HCT116 (cell line): ENCODE results near the gene CGNL1. TPM values are rescaled to one million over a fixed set of nuclear protein-coding genes. Genes with fewer than 3 reads are reported as not detected.

ENCODE experiments used
- ATAC-seq: fragments of 200-7000 bp; cut with Tn5 transposase; 2 replicates; pipeline ENCODE4 v1.9.1; 2020; ENCODE audit warnings: mild to moderate bottlenecking, moderate library complexity
- BruUV-seq: library from RNA; stranded (reverse); fragments of 400-500 nt; replicated peaks from 2 replicates; lab custom pipeline; 2021; lab: Mats Ljungman, UMichigan
- CTCF ChIA-PET: fragments of 300-600 bp; sonication (Branson Sonifier 250); formaldehyde crosslinking; loops from one replicate; lab custom pipeline; 2021; ENCODE audit warnings: antibody characterized with exemption; lab: Charles Lee
- POLR2A ChIA-PET: fragments of 300-600, 350-600 bp; sonication (Branson Sonifier 250); formaldehyde crosslinking; loops from one replicate; lab custom pipeline; 2021; ENCODE audit warnings: antibody characterized with exemption; lab: Charles Lee
- RAD21 ChIA-PET, 2 experiments: fragments of 300-600 bp; sonication (Branson Sonifier 250); formaldehyde crosslinking; loops; one replicate each; lab custom pipeline; 2023; ENCODE audit warnings: low total read pairs in 2 of 2; ENCODE audit not compliant: uncharacterized antibody in 2 of 2, unreplicated experiment in 2 of 2, low non-redundant PET in 1 of 2; lab: Charles Lee
- DNase-seq: peaks from one replicate; pipeline ENCODE4 v3.0.0-alpha.2; 2010; ENCODE audit warnings: low read depth, low spot score
- H2AFZ ChIP-seq: fragments of 200-600 bp; shearing (Covaris generic), sonication (generic); 2 replicates; pipeline ENCODE4 v1.6.1; 2017; ENCODE audit warnings: low read depth, mixed run types, mixed read lengths, antibody characterized with exemption, low read length; ENCODE audit not compliant: poor library complexity, severe bottlenecking
- H3K27ac ChIP-seq: 2 replicates; pipeline ENCODE4 v1.5.1; 2012; ENCODE audit warnings: low read depth, low read length
- H3K27me3 ChIP-seq: fragments of 200-600 bp; sonication (generic); 2 replicates; pipeline ENCODE4 v1.6.1; 2016; ENCODE audit warnings: mixed run types, low read length, mixed read lengths; ENCODE audit not compliant: insufficient read depth
- H3K36me3 ChIP-seq, 2 experiments: fragments of 200-500 bp in 1 of 2; fragments of 200-600 bp in 1 of 2; sonication (Bioruptor generic) in 1 of 2; sonication (generic) in 1 of 2; 2 replicates each; pipeline versions ENCODE4 v1.5.1 to v1.6.1; 2014 to 2016; ENCODE audit warnings: low read length in 2 of 2, inconsistent platforms in 1 of 2, mixed read lengths in 1 of 2, mixed run types in 1 of 2; ENCODE audit not compliant: insufficient read depth in 2 of 2, control insufficient read depth in 1 of 2
- H3K4me1 ChIP-seq, 2 experiments: fragments of 200-600 bp in 1 of 2; sonication (generic) in 1 of 2; 2 replicates each; pipeline versions ENCODE4 v1.5.1 to v1.6.1; 2012 to 2017; ENCODE audit warnings: low read length in 2 of 2, inconsistent platforms in 1 of 2, mild to moderate bottlenecking in 1 of 2, mixed read lengths in 1 of 2, mixed run types in 1 of 2, moderate library complexity in 1 of 2; ENCODE audit not compliant: insufficient read depth in 2 of 2, control insufficient read depth in 1 of 2
- H3K4me2 ChIP-seq: fragments of 200-600 bp; sonication (generic); 2 replicates; pipeline ENCODE4 v1.6.1; 2017; ENCODE audit warnings: mixed run types, low read length, mixed read lengths
- H3K4me3 ChIP-seq, 2 experiments: fragments of 200-600 bp in 1 of 2; sonication (generic) in 1 of 2; replicated peaks in 1 of 2; 2 replicates each; pipeline ENCODE4 v1.5.1; 2011 to 2016; ENCODE audit warnings: low read length in 2 of 2, control low read depth in 1 of 2, low read depth in 1 of 2, mild to moderate bottlenecking in 1 of 2, mixed read lengths in 1 of 2, mixed run types in 1 of 2
- H3K79me2 ChIP-seq: fragments of 200-600 bp; sonication (generic); 2 replicates; pipeline ENCODE4 v1.6.1; 2017; ENCODE audit warnings: mild to moderate bottlenecking, mixed run types, low read length, moderate library complexity, mixed read lengths; ENCODE audit not compliant: insufficient read depth
- H3K9ac ChIP-seq: fragments of 200-600 bp; sonication (generic); 2 replicates; pipeline ENCODE4 v1.6.1; 2016; ENCODE audit warnings: low read length, mixed read lengths
- H3K9me2 ChIP-seq: fragments of 200-600 bp; sonication (generic), shearing (Covaris generic); 2 replicates; pipeline ENCODE4 v1.6.1; 2017; ENCODE audit warnings: mixed run types, mild to moderate bottlenecking, moderate library complexity; ENCODE audit not compliant: insufficient read depth
- H3K9me3 ChIP-seq, 2 experiments: fragments of 200-500 bp in 1 of 2; fragments of 200-600 bp in 1 of 2; sonication (Bioruptor generic) in 1 of 2; sonication (generic) in 1 of 2; 2 replicates each; pipeline ENCODE4 v1.6.1; 2014 to 2017; ENCODE audit warnings: low read length in 2 of 2, mixed read lengths in 2 of 2, inconsistent platforms in 1 of 2, low read depth in 1 of 2, mild to moderate bottlenecking in 1 of 2, mixed run types in 1 of 2, moderate library complexity in 1 of 2; ENCODE audit not compliant: control insufficient read depth in 1 of 2, insufficient read depth in 1 of 2
- H4K20me1 ChIP-seq: fragments of 200-600 bp; sonication (generic), shearing (Covaris generic); 2 replicates; pipeline ENCODE4 v1.6.1; 2017; ENCODE audit warnings: mixed run types, mild to moderate bottlenecking, moderate library complexity; ENCODE audit not compliant: insufficient read depth
- CBX3 ChIP-seq: IDR thresholded peaks from 2 replicates; pipeline ENCODE4 v1.6.1; 2012; ENCODE audit warnings: low read depth
- CEBPB ChIP-seq: IDR thresholded peaks from 2 replicates; pipeline ENCODE4 v1.6.1; 2012; ENCODE audit warnings: low read depth
- EGR1 ChIP-seq: IDR thresholded peaks from 2 replicates; pipeline ENCODE4 v1.6.1; 2012; ENCODE audit warnings: low read depth
- EZH2 ChIP-seq: fragments of 200-600 bp; sonication (generic); IDR thresholded peaks from 2 replicates; pipeline ENCODE4 v1.6.1; 2017; ENCODE audit warnings: antibody characterized with exemption, mixed run types
- EZH2phosphoT487 ChIP-seq: fragments of 200-600 bp; IDR thresholded peaks from 2 replicates; pipeline ENCODE4 v1.6.1; 2018; ENCODE audit warnings: antibody characterized with exemption, borderline replicate concordance
- FOSL1 ChIP-seq: IDR thresholded peaks from 2 replicates; pipeline ENCODE4 v1.6.1; 2012; ENCODE audit warnings: low read depth
- JUND ChIP-seq: IDR thresholded peaks from 2 replicates; pipeline ENCODE4 v1.6.1; 2012
- POLR2A ChIP-seq: IDR thresholded peaks from 2 replicates; pipeline ENCODE4 v1.7.0; 2011; ENCODE audit warnings: borderline replicate concordance; ENCODE audit not compliant: insufficient read depth, insufficient read length; ENCODE audit errors: extremely low read depth
- POLR2AphosphoS5 ChIP-seq: IDR thresholded peaks from 2 replicates; pipeline ENCODE4 v1.6.1; 2011; ENCODE audit warnings: mild to moderate bottlenecking, low read depth, low read length, moderate library complexity
- RAD21 ChIP-seq: IDR thresholded peaks from 2 replicates; pipeline ENCODE4 v1.6.1; 2012; ENCODE audit warnings: low read depth, mild to moderate bottlenecking
- SP1 ChIP-seq: IDR thresholded peaks from 2 replicates; pipeline ENCODE4 v1.6.1; 2012; ENCODE audit warnings: low read depth
- SRF ChIP-seq: IDR thresholded peaks from 2 replicates; pipeline ENCODE4 v1.6.1; 2012; ENCODE audit warnings: low read depth
- TCF7L2 ChIP-seq: IDR thresholded peaks from 2 replicates; pipeline ENCODE4 v1.7.0; 2011; ENCODE audit warnings: borderline replicate concordance, inconsistent platforms; ENCODE audit not compliant: insufficient read depth, insufficient read length; ENCODE audit errors: extremely low read depth
- YY1 ChIP-seq: IDR thresholded peaks from 2 replicates; pipeline ENCODE4 v1.6.1; 2011; ENCODE audit warnings: low read length, low read depth, moderate library complexity, mild to moderate bottlenecking; ENCODE audit not compliant: insufficient replicate concordance; ENCODE audit errors: extremely low read depth
- ZFX ChIP-seq: fragments of 450-650 bp; IDR thresholded peaks from 2 replicates; pipeline ENCODE4 v1.6.1; 2017
- ZNF274 ChIP-seq: fragments of 200-500 bp; sonication (Bioruptor generic); IDR thresholded peaks from 2 replicates; pipeline ENCODE4 v1.6.1; 2014; ENCODE audit warnings: mild to moderate bottlenecking, low read depth, low read length, inconsistent platforms
- intact Hi-C: fragments of 100-400 bp; cut with micrococcal nuclease; formaldehyde crosslinking; loops from 2 replicates; pipeline ENCODE4 v1.10.0; 2022
- total RNA-seq: library from RNA; stranded (reverse); gene quantifications from one replicate; pipeline ENCODE4 v1.2.1, GENCODE V29; 2021; ENCODE audit not compliant: unreplicated experiment
- TF ChIP-seq, protein P1 (sequence below): IDR thresholded peaks from 2 replicates; pipeline ENCODE4 v1.6.1; 2011; ENCODE audit warnings: mild to moderate bottlenecking, low read length, moderate library complexity; ENCODE audit not compliant: insufficient replicate concordance; ENCODE audit errors: extremely low read depth
- TF ChIP-seq, protein P2 (sequence below): IDR thresholded peaks from 2 replicates; pipeline ENCODE4 v1.6.1; 2012; ENCODE audit warnings: low read depth
- TF ChIP-seq, protein P3 (sequence below), 3 experiments: fragments of 200-600 bp in 1 of 3; sonication (generic) in 1 of 3; IDR thresholded peaks in 2 of 3; conservative IDR thresholded peaks in 1 of 3; 2 replicates each; pipeline ENCODE4 v1.5.1; 2012 to 2017; ENCODE audit warnings: low read depth in 2 of 3, low read length in 2 of 3, antibody characterized with exemption in 1 of 3, borderline replicate concordance in 1 of 3, control low read depth in 1 of 3, mild to moderate bottlenecking in 1 of 3, mixed read lengths in 1 of 3, mixed run types in 1 of 3, moderate library complexity in 1 of 3; ENCODE audit not compliant: insufficient read depth in 1 of 3

The CGNL1 gene
- total RNA-seq, 1 experiment from 2014 or later = 2.2 TPM

DNA sequence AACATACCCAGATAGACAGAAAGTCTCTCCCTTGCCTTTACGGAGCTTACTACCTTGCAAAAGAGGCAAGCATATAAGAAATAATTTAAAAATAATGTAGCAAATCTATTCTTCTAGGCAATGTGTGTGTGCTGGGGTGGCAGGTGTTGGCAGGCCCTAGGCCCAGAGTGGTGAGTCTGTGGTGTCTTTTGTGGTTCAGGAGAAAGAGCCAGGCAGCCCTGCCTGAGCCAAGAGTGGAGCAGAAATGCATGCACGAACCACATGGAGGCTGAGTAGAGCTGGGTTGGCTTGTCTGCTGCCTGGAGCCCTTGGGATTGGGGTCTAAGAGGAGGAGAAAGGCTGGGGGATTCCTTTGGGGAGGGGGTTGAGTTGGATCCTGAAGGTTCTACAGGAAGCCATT lies 145.2 kb downstream of the CGNL1 start:
- Histone ChIP-seq H3K4me1 (peaks cover 0 to 8% of the 10 kb centered on the region in 2 experiments; a peak in 1 of 4 replicates), H3K36me3 (no peaks in the 10 kb centered on the region), H3K9me2 (no peaks in the 10 kb centered on the region), H3K27ac (no peak overlapping the region), H3K4me2 (no peak overlapping the region), H4K20me1 (no peaks in the 10 kb centered on the region)
- DNase-seq = no peak
- TF ChIP-seq POLR2AphosphoS5 (no peak), YY1 (no peak), FOSL1 (no peak), EZH2 (no peak), ZFX (no peak), RAD21 (no peak), TCF7L2 (no peak), SRF (no peak), CBX3 (no peak), EGR1 (no peak), EZH2phosphoT487 (no peak), ZNF274 (no peak), CEBPB (no peak), JUND (no peak), POLR2A (no peak), SP1 (no peak)
- TF ChIP-seq, protein P1, sequence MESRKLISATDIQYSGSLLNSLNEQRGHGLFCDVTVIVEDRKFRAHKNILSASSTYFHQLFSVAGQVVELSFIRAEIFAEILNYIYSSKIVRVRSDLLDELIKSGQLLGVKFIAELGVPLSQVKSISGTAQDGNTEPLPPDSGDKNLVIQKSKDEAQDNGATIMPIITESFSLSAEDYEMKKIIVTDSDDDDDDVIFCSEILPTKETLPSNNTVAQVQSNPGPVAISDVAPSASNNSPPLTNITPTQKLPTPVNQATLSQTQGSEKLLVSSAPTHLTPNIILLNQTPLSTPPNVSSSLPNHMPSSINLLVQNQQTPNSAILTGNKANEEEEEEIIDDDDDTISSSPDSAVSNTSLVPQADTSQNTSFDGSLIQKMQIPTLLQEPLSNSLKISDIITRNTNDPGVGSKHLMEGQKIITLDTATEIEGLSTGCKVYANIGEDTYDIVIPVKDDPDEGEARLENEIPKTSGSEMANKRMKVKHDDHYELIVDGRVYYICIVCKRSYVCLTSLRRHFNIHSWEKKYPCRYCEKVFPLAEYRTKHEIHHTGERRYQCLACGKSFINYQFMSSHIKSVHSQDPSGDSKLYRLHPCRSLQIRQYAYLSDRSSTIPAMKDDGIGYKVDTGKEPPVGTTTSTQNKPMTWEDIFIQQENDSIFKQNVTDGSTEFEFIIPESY = no peak
- TF ChIP-seq, protein P2, sequence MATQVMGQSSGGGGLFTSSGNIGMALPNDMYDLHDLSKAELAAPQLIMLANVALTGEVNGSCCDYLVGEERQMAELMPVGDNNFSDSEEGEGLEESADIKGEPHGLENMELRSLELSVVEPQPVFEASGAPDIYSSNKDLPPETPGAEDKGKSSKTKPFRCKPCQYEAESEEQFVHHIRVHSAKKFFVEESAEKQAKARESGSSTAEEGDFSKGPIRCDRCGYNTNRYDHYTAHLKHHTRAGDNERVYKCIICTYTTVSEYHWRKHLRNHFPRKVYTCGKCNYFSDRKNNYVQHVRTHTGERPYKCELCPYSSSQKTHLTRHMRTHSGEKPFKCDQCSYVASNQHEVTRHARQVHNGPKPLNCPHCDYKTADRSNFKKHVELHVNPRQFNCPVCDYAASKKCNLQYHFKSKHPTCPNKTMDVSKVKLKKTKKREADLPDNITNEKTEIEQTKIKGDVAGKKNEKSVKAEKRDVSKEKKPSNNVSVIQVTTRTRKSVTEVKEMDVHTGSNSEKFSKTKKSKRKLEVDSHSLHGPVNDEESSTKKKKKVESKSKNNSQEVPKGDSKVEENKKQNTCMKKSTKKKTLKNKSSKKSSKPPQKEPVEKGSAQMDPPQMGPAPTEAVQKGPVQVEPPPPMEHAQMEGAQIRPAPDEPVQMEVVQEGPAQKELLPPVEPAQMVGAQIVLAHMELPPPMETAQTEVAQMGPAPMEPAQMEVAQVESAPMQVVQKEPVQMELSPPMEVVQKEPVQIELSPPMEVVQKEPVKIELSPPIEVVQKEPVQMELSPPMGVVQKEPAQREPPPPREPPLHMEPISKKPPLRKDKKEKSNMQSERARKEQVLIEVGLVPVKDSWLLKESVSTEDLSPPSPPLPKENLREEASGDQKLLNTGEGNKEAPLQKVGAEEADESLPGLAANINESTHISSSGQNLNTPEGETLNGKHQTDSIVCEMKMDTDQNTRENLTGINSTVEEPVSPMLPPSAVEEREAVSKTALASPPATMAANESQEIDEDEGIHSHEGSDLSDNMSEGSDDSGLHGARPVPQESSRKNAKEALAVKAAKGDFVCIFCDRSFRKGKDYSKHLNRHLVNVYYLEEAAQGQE = no peak
- TF ChIP-seq, protein P3, sequence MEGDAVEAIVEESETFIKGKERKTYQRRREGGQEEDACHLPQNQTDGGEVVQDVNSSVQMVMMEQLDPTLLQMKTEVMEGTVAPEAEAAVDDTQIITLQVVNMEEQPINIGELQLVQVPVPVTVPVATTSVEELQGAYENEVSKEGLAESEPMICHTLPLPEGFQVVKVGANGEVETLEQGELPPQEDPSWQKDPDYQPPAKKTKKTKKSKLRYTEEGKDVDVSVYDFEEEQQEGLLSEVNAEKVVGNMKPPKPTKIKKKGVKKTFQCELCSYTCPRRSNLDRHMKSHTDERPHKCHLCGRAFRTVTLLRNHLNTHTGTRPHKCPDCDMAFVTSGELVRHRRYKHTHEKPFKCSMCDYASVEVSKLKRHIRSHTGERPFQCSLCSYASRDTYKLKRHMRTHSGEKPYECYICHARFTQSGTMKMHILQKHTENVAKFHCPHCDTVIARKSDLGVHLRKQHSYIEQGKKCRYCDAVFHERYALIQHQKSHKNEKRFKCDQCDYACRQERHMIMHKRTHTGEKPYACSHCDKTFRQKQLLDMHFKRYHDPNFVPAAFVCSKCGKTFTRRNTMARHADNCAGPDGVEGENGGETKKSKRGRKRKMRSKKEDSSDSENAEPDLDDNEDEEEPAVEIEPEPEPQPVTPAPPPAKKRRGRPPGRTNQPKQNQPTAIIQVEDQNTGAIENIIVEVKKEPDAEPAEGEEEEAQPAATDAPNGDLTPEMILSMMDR (IDR thresholded peaks at IDR 0.05 in 2 of 3, conservative IDR thresholded peaks at IDR 0.05 in 1 of 3; ENCODE audit: borderline replicate concordance in 1 of 3, insufficient read depth in 1 of 3, low read depth in 2 of 3, low read length in 2 of 3) = no peak
- TF ChIP-seq, all 23 proteins: peak for 0
- CTCF ChIA-PET = interaction anchor here (1.5 to 1.6 kb wide), 2 partner anchors 20 to 181 kb away, joined by 4 read pairs; no protein-coding TSS in a partner anchor
- Histone ChIP-seq H3K9me3 (no peaks in the 10 kb centered on the region), H3K79me2 (no peaks in the 10 kb centered on the region), H2AFZ (no peak overlapping the region), H3K9ac (no peak overlapping the region), H3K27me3 (no peaks in the 10 kb centered on the region), H3K4me3 (no peak overlapping the region)
- BruUV-seq = no TSS peak
- POLR2A ChIA-PET = no interaction called here
- intact Hi-C loops = no loop called here
- ATAC-seq = no peak
- RAD21 ChIA-PET = no interaction called here
